ENCODE data around the gene EXOC3. TPM values are rescaled to one million over a fixed set of nuclear protein-coding genes. Genes with fewer than 3 reads are reported as not detected.
"Not testable (repeated sequence)": the region's sequence is repeated elsewhere in the genome, so short reads cannot be mapped to it uniquely, and the experiment has no call there.

EXOC3 gene
- polyA plus RNA-seq, 1 experiment: 27.3 TPM

DNA sequence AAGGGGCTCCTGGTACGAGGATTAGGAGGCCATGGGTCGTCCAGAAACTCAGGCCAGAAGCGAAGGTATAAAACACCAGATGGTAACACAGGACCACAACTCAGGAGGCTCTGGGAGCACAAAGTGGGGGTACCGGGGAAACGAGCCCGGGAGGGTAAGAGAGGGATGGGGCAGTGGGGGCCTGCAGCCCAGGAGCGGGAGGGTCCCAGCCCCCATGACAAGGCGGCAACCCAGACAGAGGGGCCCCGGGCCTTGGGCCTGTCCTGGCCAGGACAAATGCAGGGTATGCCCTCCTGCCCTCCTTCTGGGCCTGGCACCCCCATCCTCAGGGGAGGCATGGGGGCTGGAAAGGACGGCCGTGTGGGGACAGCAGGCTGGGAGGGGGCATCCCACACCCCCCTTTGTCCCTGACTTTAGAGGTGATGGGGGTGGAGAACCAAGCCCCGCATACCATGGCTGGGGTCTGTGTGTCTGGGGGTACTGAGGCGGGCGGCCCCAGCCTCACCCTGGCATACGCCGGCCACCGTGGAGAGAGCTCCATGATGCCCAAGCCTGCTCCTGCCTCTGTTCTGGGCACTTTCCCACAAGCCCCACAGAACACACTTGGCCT is 47.0 kb upstream of the EXOC3 start:
- Histone ChIP-seq H3K4me3 (ENCODE audit: low read depth, low read length) (no peak overlapping the region), H3K9me3 (ENCODE audit: control insufficient read depth, insufficient read depth, low read length) (peaks cover 8% of the 10 kb centered on the region; the same call in 1 of the 2 replicates), H3K27ac (ENCODE audit: low read depth, low read length) (peak overlapping the region; percentile 93), H3K27me3 (ENCODE audit: control insufficient read depth, insufficient read depth, low read length) (no peaks in the 10 kb centered on the region)
- POLR2A ChIA-PET: interaction anchor here (0.7 to 2.0 kb wide), 3 partner anchors 9 to 108 kb away, joined by 4 to 10 read pairs (median 7); no protein-coding TSS in a partner anchor
- CTCF ChIA-PET: interaction anchor here (0.7 kb wide), 1 partner anchor 35 kb away, joined by 3 read pairs; no protein-coding TSS in a partner anchor
- no peak for DNase-seq (ENCODE audit: low read depth, low spot score)
- TF ChIP-seq, protein P1, sequence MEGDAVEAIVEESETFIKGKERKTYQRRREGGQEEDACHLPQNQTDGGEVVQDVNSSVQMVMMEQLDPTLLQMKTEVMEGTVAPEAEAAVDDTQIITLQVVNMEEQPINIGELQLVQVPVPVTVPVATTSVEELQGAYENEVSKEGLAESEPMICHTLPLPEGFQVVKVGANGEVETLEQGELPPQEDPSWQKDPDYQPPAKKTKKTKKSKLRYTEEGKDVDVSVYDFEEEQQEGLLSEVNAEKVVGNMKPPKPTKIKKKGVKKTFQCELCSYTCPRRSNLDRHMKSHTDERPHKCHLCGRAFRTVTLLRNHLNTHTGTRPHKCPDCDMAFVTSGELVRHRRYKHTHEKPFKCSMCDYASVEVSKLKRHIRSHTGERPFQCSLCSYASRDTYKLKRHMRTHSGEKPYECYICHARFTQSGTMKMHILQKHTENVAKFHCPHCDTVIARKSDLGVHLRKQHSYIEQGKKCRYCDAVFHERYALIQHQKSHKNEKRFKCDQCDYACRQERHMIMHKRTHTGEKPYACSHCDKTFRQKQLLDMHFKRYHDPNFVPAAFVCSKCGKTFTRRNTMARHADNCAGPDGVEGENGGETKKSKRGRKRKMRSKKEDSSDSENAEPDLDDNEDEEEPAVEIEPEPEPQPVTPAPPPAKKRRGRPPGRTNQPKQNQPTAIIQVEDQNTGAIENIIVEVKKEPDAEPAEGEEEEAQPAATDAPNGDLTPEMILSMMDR (IDR thresholded peaks at IDR 0.05; ENCODE audit: low read depth, low read length): no peak

DNA sequence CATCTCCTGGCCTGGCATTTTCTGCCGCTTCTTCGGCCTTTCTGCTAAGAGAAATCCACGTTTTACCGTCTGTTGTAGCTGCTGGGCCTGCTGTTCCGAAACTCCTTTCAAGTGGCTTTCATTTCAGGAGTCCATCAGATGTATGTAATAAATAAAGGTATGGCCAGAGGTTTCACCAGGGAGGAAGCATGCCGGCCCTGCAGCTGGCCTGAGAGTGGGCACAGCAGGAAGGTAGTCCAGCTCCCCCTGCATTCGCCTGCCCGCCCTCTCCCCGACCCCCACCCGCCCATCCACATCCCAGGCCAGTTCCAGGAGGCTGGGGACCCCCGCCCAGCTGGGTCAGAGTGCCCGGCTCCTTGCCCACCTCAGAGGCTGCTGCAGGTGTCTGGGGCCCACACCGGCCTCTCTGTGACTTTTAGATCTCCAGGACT is 46.4 kb upstream of the EXOC3 start:
- Histone ChIP-seq H3K27ac (ENCODE audit: low read depth, low read length) (peak overlapping the region; percentile 93), H3K4me3 (ENCODE audit: low read depth, low read length) (no peak overlapping the region), H3K9me3 (ENCODE audit: control insufficient read depth, insufficient read depth, low read length) (peaks cover 8% of the 10 kb centered on the region; the same call in 1 of the 2 replicates), H3K27me3 (ENCODE audit: control insufficient read depth, insufficient read depth, low read length) (no peaks in the 10 kb centered on the region)
- CTCF ChIA-PET: no interaction called here
- TF ChIP-seq, protein P1 (IDR thresholded peaks at IDR 0.05; ENCODE audit: low read depth, low read length): no peak
- POLR2A ChIA-PET: interaction anchor here (0.7 to 2.0 kb wide), 2 partner anchors 10 to 108 kb away, joined by 4 to 10 read pairs; no protein-coding TSS in a partner anchor
- no peak for DNase-seq (ENCODE audit: low read depth, low spot score)

DNA sequence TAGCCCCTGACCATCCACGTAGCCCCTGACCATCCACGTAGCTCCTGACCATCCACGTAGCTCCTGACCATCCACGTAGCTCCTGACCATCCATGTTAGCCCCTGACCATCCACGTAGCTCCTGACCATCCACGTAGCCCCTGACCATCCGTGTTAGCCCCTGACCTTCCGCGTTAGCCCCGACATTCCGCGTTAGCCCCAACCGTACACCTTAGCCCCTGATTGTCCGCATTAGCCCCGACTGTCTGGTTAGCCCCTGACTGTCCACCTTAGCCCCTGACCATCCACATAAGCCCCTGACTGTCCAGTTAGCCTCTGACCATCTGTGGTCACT is 44.9 kb upstream of the EXOC3 start:
- H3K27ac ChIP-seq (ENCODE audit: low read depth, low read length): peak overlapping the region; percentile 100
- CTCF ChIA-PET; H3K4me3 ChIP-seq (ENCODE audit: low read depth, low read length); DNase-seq (ENCODE audit: low read depth, low spot score); H3K27me3 ChIP-seq (ENCODE audit: control insufficient read depth, insufficient read depth, low read length); H3K9me3 ChIP-seq (ENCODE audit: control insufficient read depth, insufficient read depth, low read length); POLR2A ChIA-PET: not testable (repeated sequence)

DNA sequence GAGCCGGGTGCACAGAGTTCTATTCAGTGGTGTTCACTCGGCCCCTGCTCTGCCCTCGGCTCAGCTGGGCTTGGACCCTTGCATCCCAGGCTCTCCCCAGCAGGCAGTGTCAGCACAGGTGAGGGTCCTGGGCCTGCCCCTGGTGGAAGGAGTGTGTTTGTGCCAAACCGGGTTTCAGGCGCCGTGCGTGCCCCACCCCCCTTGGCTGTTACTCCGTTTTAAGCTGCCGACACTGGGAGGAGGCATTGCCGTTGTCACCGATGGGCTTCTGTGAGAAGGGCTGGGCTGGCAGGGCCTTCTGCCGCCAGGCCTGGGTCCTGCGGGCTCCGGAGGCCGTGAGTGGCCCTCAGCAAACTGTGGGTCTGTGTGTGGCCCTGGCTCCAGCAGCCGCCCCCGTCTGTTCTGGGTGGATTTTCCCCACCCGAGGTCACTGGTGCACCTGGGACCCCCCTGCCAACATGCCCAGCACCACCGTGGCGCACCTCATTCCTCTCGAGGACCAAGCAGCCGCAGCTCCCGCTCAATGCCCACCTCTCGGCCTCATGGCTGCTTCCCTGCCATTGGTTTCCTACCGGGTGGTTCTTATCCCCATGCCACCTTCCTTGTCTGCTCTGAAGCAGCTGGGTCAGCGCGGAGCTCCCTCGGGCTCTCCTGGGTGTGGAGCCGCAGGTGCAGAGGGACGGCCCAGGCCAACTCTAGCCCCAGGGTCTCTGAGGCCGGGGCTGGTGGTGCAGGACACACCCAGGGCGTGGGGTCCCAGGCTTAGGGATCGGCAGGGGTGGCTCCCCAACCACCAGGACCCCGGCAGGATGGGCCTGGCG is 44.3 kb upstream of the EXOC3 start:
- CTCF ChIA-PET: no interaction called here
- Histone ChIP-seq H3K4me3 (ENCODE audit: low read depth, low read length) (no peak overlapping the region), H3K27me3 (ENCODE audit: control insufficient read depth, insufficient read depth, low read length) (no peaks in the 10 kb centered on the region), H3K9me3 (ENCODE audit: control insufficient read depth, insufficient read depth, low read length) (no peaks in the 10 kb centered on the region; the same call in 1 of the 2 replicates), H3K27ac (ENCODE audit: low read depth, low read length) (peak overlapping the region; percentile 100)
- TF ChIP-seq, protein P1 (IDR thresholded peaks at IDR 0.05; ENCODE audit: low read depth, low read length): no peak
- POLR2A ChIA-PET: interaction anchor here (1.4 kb wide), 1 partner anchor 27 kb away, joined by 4 read pairs; no protein-coding TSS in a partner anchor
- no peak for DNase-seq (ENCODE audit: low read depth, low spot score)

DNA sequence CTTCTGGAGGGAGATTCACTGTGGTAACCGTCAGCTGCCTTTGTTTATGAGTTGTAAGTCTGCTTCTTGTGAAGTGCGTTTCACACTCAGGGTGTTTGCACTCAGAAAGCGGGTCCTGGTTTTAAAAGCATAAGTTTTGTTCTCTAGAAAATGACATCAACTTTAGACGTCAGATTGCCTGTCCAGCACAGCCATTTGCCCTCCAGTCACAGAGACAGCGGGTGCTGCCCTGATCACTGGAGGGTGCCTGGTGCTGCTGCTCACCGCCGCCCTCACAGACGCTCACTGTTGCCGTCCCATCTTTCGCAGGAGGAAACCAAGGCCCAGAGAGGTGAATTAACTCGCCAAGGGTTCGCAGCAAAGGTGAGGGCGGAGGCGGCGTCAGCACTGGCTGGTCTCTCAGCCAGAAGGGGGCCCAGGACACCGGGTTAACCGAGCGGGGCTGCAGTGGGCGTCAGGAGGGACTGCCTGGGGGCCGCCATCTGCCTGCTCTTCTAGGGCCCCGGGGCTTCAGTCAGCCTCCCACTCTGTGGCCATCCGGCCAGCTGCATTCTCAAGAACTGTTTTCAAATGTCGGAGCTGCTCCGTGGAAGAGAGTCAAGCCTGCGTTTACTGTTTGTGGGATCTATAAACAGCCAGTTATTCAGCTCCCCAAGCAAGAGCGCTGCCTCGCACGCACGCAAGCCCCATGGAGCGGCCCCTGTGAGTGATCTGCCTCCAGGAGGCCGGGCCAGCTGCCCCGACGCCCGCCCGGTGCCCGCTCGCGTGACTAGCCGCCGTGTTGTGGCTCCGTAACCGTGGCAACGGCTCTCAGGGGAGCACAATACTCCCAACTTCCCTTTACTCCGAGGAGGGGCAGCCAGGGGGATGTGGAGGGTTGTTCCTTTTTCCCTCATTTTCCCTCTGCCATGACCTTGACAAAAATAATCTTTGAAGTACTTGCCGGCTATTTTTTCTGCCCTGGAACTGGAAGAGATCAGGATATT is 43.4 kb upstream of the EXOC3 start:
- Histone ChIP-seq H3K4me3 (ENCODE audit: low read depth, low read length) (no peak overlapping the region), H3K27me3 (ENCODE audit: control insufficient read depth, insufficient read depth, low read length) (no peaks in the 10 kb centered on the region), H3K27ac (ENCODE audit: low read depth, low read length) (peak overlapping the region; percentile 100), H3K9me3 (ENCODE audit: control insufficient read depth, insufficient read depth, low read length) (no peaks in the 10 kb centered on the region; the same call in 1 of the 2 replicates)
- TF ChIP-seq, protein P1 (IDR thresholded peaks at IDR 0.05; ENCODE audit: low read depth, low read length): 0 out of 2 replicates have a peak, but pooled peaks have one; percentile 0
- DNase-seq (ENCODE audit: low read depth, low spot score): peak; percentile 95
- ChIA-PET CTCF (no interaction called here), POLR2A (interaction anchor here (0.7 to 2.0 kb wide), 8 partner anchors 12 to 31 kb away, joined by 3 to 20 read pairs (median 4); no protein-coding TSS in a partner anchor)
